Bronchial epithelial cell (primary cell): ENCODE data around the gene AQP3. TPM values are rescaled to one million over a fixed set of nuclear protein-coding genes. Genes with fewer than 3 reads are reported as not detected.

Source experiments
- DNase-seq: peaks from one replicate; pipeline ENCODE4 v3.0.0-alpha.2; 2010; ENCODE audit warnings: low read depth
- FAIRE-seq: peaks from 2 replicates; lab custom pipeline; 2011; peaks lifted over from hg19 to GRCh38; lab: Jason Lieb, UNC
- H3K27me3 ChIP-seq: 2 replicates; pipeline ENCODE4 v1.5.1; 2011; ENCODE audit warnings: low read length; ENCODE audit not compliant: control insufficient read depth, insufficient read depth
- H3K36me3 ChIP-seq: 2 replicates; pipeline ENCODE4 v1.5.1; 2011; ENCODE audit warnings: low read length; ENCODE audit not compliant: control insufficient read depth, insufficient read depth
- H3K4me3 ChIP-seq: 2 replicates; pipeline ENCODE4 v1.5.1; 2011; ENCODE audit warnings: mild to moderate bottlenecking, low read depth, low read length, control low read depth
- total RNA-seq: library from RNA; depleted of rRNA; stranded (reverse); fragments of >200 nt; gene quantifications from 2 replicates; pipeline ENCODE4 v1.2.1, GENCODE V29; 2014
- TF ChIP-seq, protein P1 (sequence below): IDR thresholded peaks from 2 replicates; pipeline ENCODE4 v1.5.1; 2011; ENCODE audit warnings: mild to moderate bottlenecking, moderate library complexity, low read length, control low read depth, inconsistent platforms; ENCODE audit not compliant: insufficient read depth, severe bottlenecking

Gene AQP3
- total RNA-seq, 1 donor from 2014 or later: 47.7 TPM

DNA sequence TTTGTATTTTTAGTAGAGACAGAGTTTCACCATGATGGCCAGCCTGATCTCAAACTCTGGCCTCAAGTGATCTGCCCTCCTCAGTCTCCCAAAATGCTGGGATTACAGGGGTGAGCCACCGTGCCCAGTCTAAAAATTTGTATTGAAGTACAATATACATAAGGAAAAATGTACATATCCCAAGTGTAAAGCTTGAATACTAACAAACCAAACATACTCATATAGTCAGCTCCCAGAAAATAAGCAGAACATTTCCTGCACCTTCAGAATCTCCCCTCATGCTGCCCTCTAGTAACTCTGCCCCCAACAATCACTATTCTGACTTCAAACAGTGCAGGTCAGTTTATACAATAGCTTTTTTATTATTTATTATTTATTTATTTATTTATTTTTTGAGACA is 28.0 kb upstream of the AQP3 start:
- Histone ChIP-seq H3K36me3 (peaks cover 2% of the 10 kb centered on the region), H3K4me3 (no peak overlapping the region), H3K27me3 (no peaks in the 10 kb centered on the region)
- DNase-seq (no peak), FAIRE-seq (no peak)
- TF ChIP-seq, protein P1, sequence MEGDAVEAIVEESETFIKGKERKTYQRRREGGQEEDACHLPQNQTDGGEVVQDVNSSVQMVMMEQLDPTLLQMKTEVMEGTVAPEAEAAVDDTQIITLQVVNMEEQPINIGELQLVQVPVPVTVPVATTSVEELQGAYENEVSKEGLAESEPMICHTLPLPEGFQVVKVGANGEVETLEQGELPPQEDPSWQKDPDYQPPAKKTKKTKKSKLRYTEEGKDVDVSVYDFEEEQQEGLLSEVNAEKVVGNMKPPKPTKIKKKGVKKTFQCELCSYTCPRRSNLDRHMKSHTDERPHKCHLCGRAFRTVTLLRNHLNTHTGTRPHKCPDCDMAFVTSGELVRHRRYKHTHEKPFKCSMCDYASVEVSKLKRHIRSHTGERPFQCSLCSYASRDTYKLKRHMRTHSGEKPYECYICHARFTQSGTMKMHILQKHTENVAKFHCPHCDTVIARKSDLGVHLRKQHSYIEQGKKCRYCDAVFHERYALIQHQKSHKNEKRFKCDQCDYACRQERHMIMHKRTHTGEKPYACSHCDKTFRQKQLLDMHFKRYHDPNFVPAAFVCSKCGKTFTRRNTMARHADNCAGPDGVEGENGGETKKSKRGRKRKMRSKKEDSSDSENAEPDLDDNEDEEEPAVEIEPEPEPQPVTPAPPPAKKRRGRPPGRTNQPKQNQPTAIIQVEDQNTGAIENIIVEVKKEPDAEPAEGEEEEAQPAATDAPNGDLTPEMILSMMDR: no peak

DNA sequence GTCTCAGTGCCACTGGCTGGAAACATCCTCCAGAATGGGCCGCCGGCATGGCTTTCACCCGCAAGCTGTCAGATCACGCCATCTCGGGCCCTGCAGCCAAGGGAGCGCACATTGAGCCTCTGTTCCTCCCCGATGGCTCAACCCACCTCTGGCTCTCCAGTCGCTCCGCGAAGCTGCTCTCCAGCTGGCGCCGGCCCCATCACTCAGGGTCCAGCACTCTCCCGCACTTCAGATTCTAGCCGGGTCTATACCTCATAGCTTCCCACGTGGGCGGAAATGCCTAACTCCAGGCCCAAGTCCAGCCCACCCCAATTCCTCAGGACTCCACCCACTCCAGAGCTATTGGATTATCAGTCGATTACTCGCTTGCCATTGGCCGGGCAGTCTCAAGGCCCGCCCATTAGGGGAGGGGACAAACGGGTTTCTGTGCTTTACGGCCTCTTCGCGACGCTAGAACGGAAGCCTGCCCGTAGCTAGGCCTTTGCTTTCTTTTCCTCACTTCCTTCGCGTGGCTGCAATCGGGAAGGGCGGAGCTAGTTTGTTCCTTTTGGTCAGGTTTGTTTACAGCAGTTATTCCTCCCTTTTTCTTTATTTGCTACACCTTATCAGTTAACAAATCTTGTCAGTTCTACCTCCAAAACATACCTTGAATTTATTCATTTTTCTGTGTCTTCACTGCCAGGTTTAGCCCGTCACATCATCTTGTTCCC is 26.4 kb upstream of the AQP3 start, which contains the start of gene NOL6:
Gene NOL6, minus strand, starts transcription at position 282 of the 710 bp plus-strand sequence. Its CDS starts 82 bp downstream, at position 200.
- TF ChIP-seq, protein P1: no peak
- peak; percentile 75 for FAIRE-seq

DNA sequence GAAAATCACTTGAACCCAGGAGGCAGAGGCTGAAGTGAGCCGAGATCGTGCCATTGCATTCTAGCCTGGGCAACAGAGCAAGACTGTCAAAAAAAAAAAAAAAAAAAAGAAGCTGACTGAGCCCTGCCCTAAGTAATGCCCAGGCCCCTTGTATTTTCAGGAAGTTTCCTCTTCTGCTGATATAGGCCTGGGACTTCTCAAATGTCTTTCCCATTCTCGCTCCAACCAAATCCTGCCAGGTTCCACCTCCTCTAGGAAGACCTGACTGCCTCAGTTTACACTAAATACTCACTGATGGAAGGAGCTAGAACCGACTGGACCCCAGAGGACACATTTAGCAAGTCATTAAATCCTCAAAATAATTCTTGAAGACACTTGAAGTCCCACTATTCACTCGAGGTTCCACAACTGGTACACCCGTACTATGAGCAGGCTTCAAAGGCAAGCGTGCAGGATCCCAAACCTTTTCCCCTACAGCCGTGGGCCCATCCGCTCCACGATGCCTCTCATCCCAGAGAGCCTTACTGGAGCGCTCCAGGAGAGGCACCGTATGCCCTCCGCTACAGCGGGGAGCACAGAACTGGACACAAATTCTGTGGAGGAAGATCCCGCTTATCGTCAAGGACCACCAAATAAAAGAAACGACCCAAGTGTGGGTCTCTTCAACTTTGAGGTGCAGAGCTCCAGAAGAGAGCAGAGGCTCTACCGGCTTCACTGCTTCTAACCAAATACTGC is 25.7 kb upstream of the AQP3 start:
- H3K4me3 ChIP-seq: peak overlapping the region; percentile 82
- H3K36me3 ChIP-seq: peaks cover 14% of the 10 kb centered on the region
- TF ChIP-seq, protein P1: no peak
- no peak for FAIRE-seq
- DNase-seq: no peak
- no peaks in the 10 kb centered on the region for H3K27me3 ChIP-seq

More for the DNA sequence above, 26.4 kb upstream of the AQP3 start, which contains the start of gene NOL6:
- peak; percentile 98 for DNase-seq
- H3K4me3 ChIP-seq: peak within 1 kb of the TSS; percentile 82
- H3K27me3 ChIP-seq: no peaks in the 10 kb centered on the region
- peaks cover 12% of the 10 kb centered on the region for H3K36me3 ChIP-seq

DNA sequence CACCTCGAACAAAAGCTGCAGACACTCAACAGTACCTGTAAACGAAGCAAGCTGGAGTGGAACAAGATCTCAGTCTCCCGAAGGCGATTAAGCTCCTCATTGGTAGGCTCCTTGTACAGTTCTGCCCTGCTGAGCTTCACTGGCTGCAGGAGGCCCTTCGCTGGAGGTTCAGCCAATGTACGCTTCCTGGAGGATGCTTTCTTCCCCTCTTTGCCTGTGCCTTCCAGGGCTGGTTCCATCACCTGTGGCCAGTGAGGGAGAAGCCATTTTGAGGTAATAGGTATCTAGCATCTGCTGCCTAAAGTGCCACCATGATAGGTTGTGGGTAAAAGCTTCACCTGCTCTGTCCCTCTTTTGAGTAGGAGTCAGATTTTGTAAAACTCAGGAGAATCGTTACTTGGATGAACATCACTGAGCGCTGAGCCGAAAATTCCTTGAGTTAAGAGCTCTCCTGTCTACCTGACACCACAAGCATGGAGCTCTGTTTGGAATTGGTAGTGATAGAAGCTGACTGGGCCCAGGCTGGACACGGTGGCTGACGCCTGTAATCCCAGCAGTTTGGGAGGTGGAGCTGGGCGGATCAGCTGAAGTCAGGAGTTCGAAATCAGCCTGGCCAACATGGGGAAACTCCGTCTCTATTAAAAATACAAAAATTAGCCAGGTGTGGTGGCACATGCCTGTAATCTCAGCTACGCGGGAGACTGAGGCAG is 24.9 kb upstream of the AQP3 start:
- TF ChIP-seq, protein P1: no peak
- Histone ChIP-seq H3K27me3 (no peaks in the 10 kb centered on the region), H3K36me3 (peaks cover 17% of the 10 kb centered on the region), H3K4me3 (no peak overlapping the region)
- no peak for DNase-seq
- FAIRE-seq: no peak

DNA sequence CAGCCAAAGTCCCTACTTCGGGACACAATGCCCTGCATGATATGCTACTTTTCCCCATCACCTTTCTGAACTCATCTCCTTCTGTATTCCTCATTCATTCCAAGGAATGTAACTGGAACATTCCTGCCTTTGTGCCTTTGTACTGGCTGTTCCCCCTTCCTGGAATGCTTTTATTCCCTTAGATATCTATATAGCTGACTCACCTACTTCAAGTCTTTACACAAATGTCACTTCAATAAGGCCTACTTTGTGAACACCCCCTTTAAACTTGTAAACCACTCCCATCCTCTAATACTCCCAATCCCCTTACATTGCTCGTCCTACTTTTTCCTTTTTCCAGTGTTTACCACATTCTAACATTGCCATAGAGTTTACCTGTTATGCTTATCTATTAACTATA is 24.0 kb upstream of the AQP3 start:
- TF ChIP-seq, protein P1: no peak
- FAIRE-seq: no peak
- peaks cover 25% of the 10 kb centered on the region for H3K36me3 ChIP-seq
- no peak for DNase-seq
- H3K27me3 ChIP-seq: no peaks in the 10 kb centered on the region
- no peak overlapping the region for H3K4me3 ChIP-seq
